CD4-positive, alpha-beta T cell treated with Interleukin-17A for 1 hour (primary cell): ENCODE data around the gene RHEB.

Experiments
- DNase-seq: peaks from one replicate; pipeline ENCODE4 v3.0.0-alpha.2; 2020

The RHEB gene

DNA sequence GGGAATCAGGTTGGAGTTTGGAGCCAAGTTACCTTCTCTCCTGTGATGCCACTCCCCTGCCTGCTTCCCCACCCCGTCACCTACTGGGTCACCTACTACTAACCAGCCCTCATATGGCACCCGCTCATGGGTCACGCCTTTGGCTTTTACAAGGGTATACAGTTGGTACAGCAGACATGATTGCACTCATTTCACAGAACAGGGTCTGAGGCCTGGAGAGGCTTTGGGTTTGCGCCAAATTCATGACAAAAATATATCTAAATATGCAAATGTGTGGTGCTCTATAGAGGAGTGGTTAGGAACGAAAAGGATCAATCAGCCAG is 90.5 kb downstream of the RHEB start:
- no peak for DNase-seq

DNA sequence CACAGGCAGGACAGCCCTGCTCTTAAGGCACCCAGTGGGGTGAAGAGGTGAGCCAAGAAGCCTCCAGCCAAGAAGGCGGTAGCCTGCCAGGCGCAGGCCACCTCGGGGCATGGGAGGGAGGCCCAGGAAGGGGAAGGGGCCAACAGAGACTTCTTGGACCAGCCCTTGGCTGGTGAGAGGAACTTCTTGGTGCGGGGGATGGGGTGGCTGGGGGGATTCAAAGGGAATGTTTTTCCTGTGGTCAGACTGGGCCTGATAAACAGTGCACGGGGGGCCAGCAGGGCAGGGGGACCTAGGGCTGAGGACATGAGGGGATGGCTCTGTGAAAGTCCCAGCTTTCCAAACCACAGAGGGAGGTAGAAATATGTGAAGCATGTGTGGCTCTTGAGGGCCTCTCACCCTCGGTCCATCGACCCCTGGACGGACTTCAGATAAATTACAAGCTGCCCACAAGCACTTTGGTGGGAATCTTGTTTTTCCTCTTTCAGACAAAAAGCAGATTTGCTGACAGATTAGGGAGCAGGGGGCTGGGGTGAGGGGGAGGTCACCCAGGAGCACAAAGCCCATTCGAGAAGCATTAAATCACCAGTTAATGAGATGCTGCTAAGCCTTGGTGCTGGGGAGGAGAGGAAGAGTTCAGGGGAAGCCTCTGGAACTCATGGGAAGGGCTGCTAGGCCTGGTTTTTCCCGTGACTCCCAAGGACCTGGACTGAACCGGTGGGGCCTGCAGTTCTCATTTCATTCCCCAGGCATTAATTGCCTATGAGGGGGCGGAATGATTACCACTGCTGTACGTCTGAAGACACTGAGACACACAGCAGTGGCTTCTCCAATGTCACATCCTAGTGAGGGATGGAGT is 91.1 kb downstream of the RHEB start:
- DNase-seq, result no peak

DNA sequence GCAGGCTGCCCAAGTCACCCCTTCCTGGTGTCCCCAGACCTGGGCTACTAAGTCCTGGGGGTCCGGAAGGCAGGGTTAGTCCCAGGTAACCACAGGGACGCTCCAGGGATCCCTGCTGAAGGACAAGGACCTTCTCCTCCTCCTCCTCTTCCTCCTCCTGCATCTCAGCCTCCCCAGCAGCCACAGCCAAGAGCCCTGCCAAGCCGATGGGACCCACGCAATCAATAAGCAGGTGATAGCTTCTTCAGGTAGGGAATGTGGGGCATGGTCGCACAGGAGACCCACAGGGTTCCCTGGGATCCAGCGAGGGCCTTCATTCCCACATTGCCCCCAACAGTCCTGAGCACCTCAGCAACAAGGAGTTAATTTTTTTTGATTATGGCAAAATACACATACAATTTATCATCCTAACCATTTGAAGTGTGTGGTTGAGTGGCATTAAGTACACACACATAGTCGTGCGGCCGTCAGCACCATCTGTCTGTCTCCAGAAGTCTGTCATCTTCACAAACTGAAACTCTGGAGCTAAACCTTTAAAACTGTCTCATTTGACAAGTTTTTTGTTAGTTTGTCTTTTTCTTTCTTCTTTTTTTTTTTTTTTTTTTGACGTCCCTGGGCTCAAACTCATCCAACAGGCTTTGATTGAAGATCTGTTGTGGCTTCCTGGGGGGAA is 91.9 kb downstream of the RHEB start:
- DNase-seq, result no peak

DNA sequence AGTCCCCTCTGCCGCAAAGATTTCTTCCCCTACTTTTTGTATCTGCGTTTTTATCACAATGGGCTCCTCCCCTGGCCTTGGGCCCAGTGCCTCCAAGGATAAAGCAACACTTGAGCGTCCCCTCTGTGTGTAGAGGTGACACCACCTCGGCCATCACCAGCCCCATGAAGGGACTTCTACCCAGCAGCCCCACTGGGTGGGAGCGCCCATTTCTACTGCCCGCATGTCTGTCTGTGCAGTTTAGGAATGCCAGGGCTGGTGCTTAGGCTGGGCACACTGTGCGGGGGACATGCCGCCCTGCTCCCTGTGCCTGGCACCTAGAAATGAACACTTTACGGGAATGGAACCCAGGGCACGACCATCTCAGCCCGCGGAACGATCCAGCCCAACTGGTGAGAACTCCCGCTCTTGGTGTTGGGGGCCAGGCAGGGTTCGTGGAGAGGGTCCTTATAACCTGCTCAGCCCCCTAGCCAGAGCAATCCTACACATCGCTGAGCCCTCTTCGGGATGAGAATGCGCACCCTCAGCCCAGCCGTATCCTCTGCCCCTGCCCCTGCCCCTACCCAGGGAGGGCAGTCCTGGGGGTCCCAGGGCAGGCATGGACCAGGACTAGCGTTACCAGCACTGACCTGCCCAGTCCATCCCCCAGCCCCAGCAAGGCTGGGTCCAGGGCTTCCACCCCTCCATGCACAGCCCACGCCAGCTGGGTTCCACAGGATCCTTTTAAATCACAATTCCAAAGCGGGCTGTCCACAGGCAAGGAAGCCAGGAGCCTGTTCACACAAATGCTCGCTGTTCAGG is 92.6 kb downstream of the RHEB start:
- no peak for DNase-seq

DNA sequence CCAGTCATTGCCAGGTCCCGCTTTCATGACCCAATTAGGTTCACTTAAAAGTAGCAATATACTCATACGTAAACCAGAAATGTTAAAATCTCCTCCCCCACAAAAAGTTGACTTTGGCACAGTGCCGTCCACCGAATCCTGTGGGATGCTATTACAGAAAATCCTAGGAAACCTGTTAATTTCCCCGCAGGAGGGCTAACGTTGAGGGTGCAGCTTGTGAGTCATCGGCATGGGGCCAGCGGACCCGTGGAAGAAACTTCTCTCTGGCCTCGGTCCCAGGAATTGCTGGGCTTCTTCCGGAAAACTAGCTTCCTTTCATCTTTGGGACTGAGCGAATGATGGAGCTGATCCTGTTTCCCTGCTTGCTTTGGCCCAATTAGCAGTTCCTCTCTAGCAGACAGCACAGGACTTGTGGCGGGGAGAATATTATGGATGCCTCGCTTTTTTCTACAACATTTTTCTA is 93.2 kb downstream of the RHEB start:
- no peak for DNase-seq

DNA sequence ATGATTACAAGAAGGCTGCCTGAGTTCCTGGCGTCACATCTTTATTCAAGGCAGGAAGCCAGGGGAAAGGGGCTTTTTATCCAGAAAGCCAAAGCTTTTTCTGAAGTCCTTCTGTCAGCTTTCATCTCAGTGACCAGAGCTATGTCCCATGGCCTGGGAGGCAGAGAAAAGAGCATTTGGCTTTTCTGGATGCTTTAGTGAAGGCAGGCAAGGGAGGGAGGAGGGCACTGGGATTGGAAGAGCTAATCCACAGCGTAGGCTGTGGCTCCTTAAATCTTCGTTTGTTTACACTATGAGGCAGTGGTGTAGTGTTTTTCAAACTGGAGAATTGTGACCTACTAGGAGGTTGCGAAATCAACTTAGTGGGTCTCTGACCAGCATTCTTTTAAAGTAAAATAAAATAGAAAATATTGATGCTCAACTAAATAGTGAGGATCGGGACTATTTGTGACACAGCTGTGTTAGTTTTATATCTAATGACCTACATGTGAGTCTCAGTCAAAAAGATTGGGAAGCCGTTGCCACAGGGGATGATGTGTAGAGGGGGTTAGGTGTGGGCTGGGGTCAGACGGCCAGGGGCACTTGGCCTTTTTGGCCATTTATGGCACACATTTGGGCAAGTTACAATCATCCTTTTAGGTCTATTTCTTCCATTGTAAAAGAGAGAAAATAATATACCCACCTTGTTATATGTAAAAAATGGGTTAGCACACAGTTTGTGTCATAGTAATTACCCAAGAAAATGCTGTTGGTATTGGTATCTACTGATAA is 93.8 kb downstream of the RHEB start:
- DNase-seq, result no peak

DNA sequence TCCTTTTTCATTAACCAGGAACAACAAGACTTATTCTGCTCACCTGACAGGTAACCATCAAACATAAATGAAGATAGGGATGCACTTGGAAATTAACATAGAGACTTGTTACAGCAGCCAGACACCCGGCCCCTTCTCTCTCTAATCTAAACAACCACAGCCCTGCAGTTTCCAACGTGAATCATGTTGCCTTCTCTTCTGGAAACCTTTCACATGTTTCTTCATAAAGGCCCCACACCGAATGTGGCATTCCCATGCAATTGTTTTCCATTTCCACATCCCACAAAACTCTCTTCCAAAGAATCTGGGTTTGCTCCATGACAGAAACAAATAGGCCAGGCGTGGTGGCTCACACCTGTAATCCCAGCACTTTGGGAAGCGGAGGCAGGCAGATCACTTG is 94.9 kb downstream of the RHEB start:
- no peak for DNase-seq

DNA sequence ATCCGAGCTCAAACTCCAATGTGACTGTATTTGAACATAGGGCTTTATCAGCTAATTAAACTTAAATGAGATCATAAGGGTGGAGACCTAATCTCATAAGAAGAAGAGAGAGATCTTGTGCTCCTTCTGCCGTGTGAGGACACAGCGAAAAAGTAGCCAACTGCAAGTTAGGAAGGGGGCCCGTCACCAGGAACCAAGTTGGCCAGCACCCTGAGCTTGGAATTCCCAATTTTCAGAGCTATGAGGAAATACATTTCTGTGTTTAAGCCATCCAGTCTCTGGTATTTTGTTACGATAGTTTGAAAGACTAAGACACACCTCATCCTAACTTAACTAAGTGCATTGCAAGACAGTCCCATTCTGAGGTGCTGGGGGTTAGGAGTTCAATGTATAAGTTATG is 95.8 kb downstream of the RHEB start:
- DNase-seq, result no peak

DNA sequence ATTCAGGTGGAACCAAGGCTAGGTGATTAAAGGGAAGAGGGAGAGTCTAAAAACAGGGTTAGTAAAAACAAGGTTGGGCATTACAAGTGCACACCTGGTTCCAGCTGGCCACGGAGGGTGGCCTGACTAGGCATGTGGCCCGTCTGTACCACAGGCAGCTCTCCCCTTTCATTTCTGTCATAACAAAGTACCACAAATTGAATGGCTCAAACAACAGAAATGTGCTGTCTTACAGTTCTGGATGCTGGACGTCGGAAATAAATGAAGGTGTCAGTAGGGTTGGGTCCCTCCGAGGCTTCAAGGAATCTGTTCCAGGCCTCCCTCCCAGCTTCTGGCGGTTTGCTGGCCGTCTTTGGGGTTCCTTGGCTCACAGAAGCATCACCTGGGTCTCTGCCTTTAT is 96.5 kb downstream of the RHEB start:
- DNase-seq, result no peak

DNA sequence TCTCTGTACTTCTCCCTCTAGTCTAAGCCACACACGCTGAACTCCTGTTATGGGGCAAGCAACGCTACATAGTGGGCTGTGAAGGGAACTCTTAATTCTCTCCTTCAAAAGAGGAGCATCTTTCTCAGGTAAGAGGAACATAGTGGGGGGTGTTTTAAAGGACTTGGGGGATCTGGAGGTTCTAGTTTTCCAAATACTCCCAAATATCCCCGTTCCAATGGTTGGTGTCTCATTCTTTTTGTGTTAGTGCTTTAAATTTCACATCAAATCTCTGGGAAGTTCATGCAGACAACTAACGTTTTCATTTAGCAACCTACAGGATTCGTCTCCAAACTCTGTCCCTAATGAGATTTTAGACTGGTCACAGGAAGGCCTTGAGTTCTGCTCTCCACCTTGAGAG is 97.5 kb downstream of the RHEB start:
- no peak for DNase-seq

DNA sequence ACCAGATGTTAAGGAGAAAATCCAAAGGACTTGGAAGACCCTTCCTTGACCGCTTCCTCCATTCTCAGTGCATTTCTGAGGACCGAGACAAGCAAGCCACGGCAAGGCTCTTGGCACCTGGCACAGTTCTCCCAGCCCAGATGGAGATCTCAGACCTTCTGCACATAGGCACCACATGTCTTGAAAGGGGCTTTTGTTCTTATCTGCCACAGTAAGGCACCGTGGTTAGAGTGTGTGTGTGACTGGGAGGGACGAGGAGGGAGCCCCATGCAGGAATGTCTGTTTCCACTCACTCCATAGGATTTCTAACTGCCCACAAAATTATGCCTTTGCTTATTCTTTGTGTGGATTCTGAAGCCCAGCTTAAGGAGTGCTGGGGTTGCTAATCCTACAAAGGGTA is 99.6 kb downstream of the RHEB start:
- DNase-seq, result no peak

DNA sequence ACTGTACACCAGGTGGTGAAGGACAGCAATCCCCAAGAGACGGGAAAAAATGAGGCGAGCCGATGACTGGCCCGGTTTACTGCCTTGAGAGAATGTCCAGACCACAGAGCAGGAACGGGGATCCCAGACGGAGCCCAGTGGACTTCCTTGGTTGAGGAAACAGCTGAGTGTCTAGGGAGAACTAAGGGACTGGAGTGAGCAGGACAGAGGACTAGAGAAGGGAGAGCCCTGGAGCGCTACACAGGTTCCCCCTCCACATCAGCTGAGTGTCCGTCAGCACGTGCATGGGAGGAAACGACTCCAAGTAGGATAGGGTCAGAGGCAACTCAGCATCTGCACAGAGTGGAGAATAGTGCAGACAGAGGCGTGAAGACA is 102.8 kb downstream of the RHEB start:
- no peak for DNase-seq

DNA sequence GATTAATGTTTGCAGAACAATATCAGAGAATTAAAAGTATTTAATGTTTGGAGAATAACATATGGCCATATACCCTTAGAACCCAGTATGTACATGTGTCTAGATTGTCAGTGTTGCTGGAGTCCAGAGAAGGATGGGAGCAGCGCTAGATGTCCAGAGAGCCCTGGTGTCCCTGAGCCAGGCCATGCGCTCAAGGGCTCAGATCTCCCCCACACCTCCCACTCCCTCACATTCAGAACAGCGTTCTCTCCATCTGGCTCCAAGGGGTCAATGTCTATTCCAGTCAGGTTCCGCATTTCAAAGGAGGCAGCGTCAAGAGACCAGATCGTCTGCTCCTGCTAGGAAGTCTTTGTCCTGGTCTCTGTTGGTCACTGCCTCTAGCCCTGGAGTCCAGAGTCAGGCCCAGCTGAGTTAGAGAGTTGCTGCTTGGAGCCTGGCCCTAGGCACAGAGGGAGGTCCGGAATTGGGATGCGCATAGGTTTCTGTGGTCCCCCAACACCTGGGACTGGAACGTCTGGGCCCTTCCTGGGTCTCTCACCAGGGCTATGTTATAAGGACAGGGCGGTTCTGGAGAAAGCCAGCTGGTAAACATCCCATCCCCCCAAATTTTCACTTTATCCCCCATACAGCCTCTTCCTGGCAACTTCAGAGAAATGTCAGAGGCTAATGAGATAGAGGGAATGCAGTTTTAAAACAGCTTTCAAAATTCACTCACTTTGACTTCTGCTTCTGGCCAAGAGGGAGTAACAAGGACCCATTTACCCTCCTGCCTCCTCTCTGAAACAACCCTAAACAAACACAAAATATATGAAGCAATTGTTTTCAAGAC is 103.4 kb downstream of the RHEB start:
- no peak for DNase-seq
